ENCODE results near the gene CBX2.

The CBX2 gene

GRCh38 chr17:79757140-79757745, 20.7 kb upstream of the CBX2 start:
- H3K4me3 ChIP-seq (replicated peaks; ENCODE audit: low read depth, low read length), result no peak overlapping the region
- DNase-seq (ENCODE audit: low read depth), result no peak
- TF ChIP-seq CTCF (IDR thresholded peaks at IDR 0.05; ENCODE audit: low read length, missing control alignments), result no peak

- TF ChIP-seq CTCF (IDR thresholded peaks at IDR 0.05; ENCODE audit: low read length, missing control alignments), result no peak
- H3K4me3 ChIP-seq (replicated peaks; ENCODE audit: low read depth, low read length), result no peak overlapping the region
- no peak for DNase-seq (ENCODE audit: low read depth)
Observed at GRCh38 chr17:79758271-79758670, 19.7 kb upstream of the CBX2 start.

DNA sequence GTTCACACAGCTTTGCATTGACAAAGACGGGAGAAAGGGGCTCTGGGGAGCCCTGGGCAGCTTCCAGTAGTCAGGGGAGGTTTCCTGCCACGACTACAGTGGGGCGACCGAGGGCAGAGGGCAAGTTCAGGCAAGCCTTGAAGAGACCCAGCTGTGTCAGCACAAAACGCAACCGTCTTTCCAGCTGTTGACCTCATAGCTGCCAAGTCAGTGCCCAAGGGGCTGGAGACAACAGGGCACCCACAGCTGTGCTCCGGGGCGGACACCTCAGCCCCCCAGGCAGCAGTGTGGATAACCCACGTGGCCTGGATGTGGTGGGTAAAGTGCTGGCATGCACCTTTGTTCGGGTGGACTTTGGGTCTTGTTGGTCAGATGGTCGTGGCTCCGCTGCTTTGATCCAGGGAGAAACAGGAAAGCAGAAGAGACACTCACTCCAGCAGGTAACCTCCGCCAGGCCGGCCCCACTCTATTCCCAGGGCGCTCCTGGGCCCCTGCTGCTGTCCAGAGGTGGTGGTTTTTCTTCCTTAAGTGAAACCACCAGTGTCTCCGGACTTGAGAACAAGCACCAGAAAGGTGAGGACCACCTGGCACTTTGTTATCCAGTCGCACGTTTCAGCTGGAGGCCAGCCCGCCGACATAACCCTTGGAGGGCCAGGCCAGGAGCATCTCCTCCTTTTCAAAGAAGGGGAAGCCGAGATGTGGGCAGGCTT, 17.6 kb upstream of the CBX2 start:
- no peak for TF ChIP-seq CTCF (IDR thresholded peaks at IDR 0.05; ENCODE audit: low read length, missing control alignments)
- H3K4me3 ChIP-seq (replicated peaks; ENCODE audit: low read depth, low read length), result no peak overlapping the region
- no peak for DNase-seq (ENCODE audit: low read depth)

- TF ChIP-seq CTCF (IDR thresholded peaks at IDR 0.05; ENCODE audit: low read length, missing control alignments), result no peak
- H3K4me3 ChIP-seq (replicated peaks; ENCODE audit: low read depth, low read length), result no peak overlapping the region
- no peak for DNase-seq (ENCODE audit: low read depth)
Observed at GRCh38 chr17:79761894-79762589, 15.9 kb upstream of the CBX2 start.

- TF ChIP-seq CTCF (IDR thresholded peaks at IDR 0.05; ENCODE audit: low read length, missing control alignments), result no peak
- DNase-seq (ENCODE audit: low read depth), result no peak
- H3K4me3 ChIP-seq (replicated peaks; ENCODE audit: low read depth, low read length), result no peak overlapping the region
Observed at GRCh38 chr17:79765708-79766107, 12.2 kb upstream of the CBX2 start.

DNA sequence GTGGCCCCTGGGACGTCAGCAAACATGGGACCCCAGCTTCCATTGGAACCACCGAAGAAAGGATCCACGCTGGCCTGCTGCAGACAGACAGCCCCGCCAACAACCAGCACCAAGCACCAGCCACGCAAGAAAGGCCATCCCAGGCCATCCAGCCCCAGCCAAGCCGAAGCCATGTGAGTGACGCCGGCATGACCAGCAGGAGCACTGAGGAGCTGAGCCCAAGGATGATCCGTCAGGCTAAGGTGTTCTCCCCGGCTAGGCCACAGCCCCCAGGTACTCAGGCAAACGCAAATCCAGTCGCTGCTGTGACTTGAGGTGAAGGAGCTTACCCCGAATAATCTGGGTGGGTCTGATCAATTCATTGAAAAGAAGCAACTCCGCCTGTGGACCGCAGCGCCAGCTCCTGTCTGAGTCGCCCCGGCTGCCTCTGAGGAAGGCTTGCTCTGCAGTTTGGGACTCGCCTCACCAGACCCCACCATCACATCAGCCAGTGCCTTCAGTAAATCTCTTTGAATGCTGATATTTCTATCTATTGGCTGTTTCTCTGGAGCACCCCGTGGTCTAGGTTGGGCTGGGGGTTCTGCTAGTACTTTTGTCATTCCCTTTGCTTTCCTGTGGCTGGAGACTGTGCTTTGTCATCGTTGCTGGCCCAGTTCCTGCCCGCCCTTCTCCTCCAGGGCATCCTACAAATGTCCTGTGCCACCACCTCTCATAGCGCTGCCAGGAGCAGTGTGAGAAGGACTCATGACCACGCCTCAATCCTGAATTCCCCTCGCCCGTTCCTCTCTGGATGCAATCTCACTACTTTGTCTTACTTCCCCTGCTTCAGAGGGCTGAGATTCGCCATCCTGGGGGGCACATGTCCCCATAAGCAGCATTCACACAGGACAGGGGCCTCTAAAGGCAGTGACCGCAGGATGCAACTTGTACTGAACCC, 8.1 kb upstream of the CBX2 start:
- no peak for TF ChIP-seq CTCF (IDR thresholded peaks at IDR 0.05; ENCODE audit: low read length, missing control alignments)
- DNase-seq (ENCODE audit: low read depth), result no peak
- no peak overlapping the region for H3K4me3 ChIP-seq (replicated peaks; ENCODE audit: low read depth, low read length)

Measured in fibroblast of pulmonary artery (primary cell).